GM23338 (cell line): Measurements from ENCODE around the gene SPATA2L.

Experiments
- CREB1 ChIP-seq: fragments of 250-450 bp; sonication (Bioruptor Pico); IDR thresholded peaks from 2 replicates; pipeline ENCODE4 v1.5.0; 2020; ENCODE audit warnings: low read depth, mild to moderate bottlenecking, moderate library complexity
- CTCF ChIP-seq, 2 experiments: fragments of 200-600 bp in 1 of 2; sonication (generic) in 1 of 2; conservative IDR thresholded peaks; 2 replicates each; pipeline versions ENCODE4 v1.5.1 to v1.6.1; 2016 to 2017; ENCODE audit warnings: antibody characterized with exemption in 2 of 2, low read depth in 2 of 2, mild to moderate bottlenecking in 2 of 2, moderate library complexity in 1 of 2
- EZH2 ChIP-seq: fragments of 200-600 bp; sonication (generic); IDR thresholded peaks from one replicate; pipeline ENCODE4 v1.8.0; 2017; ENCODE audit warnings: antibody characterized with exemption, mild to moderate bottlenecking, low read depth; ENCODE audit not compliant: unreplicated experiment
- EZH2phosphoT487 ChIP-seq: fragments of 200-600 bp; sonication (generic); IDR thresholded peaks from one replicate; pipeline ENCODE4 v1.8.1; 2018; ENCODE audit warnings: antibody characterized with exemption; ENCODE audit not compliant: unreplicated experiment
- JUNB ChIP-seq: IDR thresholded peaks from one replicate; pipeline ENCODE4 v1.6.1; 2016; ENCODE audit warnings: antibody characterized with exemption; ENCODE audit not compliant: unreplicated experiment
- NANOG ChIP-seq: IDR thresholded peaks from 2 replicates; pipeline ENCODE4 v1.6.1; 2016; ENCODE audit warnings: antibody characterized with exemption, borderline replicate concordance
- POLR2AphosphoS5 ChIP-seq: IDR thresholded peaks from 2 replicates; pipeline ENCODE4 v1.6.1; 2016; ENCODE audit warnings: antibody characterized with exemption, low read depth
- REST ChIP-seq: IDR thresholded peaks from one replicate; pipeline ENCODE4 v1.6.1; 2018; ENCODE audit warnings: antibody characterized with exemption; ENCODE audit not compliant: unreplicated experiment
- STAT1 ChIP-seq: IDR thresholded peaks from one replicate; pipeline ENCODE4 v1.6.1; 2016; ENCODE audit warnings: antibody characterized with exemption; ENCODE audit not compliant: unreplicated experiment
- ZNF114 ChIP-seq: fragments of 250-450 bp; sonication (Bioruptor Pico); IDR thresholded peaks from 2 replicates; pipeline ENCODE4 v1.5.0; 2020; ENCODE audit warnings: mild to moderate bottlenecking, moderate library complexity
- TF ChIP-seq, protein P1 (sequence below): IDR thresholded peaks from 2 replicates; pipeline ENCODE4 v1.6.1; 2016; ENCODE audit warnings: antibody characterized with exemption
- TF ChIP-seq, protein P2 (sequence below): fragments of 250-450 bp; sonication (Bioruptor Pico); IDR thresholded peaks from 2 replicates; pipeline ENCODE4 v1.5.0; 2020; ENCODE audit warnings: mild to moderate bottlenecking, moderate library complexity

GRCh38 chr16:89704281-89704680 is 2.8 kb upstream of the SPATA2L start:
- no peak for TF ChIP-seq CREB1 (CRISPR knock-in tag)
- TF ChIP-seq CTCF (conservative IDR thresholded peaks at IDR 0.05; ENCODE audit: low read depth in 2 of 2), result no peak
- no peak for TF ChIP-seq EZH2
- no peak for TF ChIP-seq POLR2AphosphoS5
- TF ChIP-seq REST, result no peak
- no peak for TF ChIP-seq EZH2phosphoT487
- no peak for TF ChIP-seq ZNF114
- TF ChIP-seq JUNB, result no peak
- TF ChIP-seq, protein P1, sequence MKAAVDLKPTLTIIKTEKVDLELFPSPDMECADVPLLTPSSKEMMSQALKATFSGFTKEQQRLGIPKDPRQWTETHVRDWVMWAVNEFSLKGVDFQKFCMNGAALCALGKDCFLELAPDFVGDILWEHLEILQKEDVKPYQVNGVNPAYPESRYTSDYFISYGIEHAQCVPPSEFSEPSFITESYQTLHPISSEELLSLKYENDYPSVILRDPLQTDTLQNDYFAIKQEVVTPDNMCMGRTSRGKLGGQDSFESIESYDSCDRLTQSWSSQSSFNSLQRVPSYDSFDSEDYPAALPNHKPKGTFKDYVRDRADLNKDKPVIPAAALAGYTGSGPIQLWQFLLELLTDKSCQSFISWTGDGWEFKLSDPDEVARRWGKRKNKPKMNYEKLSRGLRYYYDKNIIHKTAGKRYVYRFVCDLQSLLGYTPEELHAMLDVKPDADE, result no peak
- no peak for TF ChIP-seq NANOG
- no peak for TF ChIP-seq STAT1
- TF ChIP-seq, protein P2, sequence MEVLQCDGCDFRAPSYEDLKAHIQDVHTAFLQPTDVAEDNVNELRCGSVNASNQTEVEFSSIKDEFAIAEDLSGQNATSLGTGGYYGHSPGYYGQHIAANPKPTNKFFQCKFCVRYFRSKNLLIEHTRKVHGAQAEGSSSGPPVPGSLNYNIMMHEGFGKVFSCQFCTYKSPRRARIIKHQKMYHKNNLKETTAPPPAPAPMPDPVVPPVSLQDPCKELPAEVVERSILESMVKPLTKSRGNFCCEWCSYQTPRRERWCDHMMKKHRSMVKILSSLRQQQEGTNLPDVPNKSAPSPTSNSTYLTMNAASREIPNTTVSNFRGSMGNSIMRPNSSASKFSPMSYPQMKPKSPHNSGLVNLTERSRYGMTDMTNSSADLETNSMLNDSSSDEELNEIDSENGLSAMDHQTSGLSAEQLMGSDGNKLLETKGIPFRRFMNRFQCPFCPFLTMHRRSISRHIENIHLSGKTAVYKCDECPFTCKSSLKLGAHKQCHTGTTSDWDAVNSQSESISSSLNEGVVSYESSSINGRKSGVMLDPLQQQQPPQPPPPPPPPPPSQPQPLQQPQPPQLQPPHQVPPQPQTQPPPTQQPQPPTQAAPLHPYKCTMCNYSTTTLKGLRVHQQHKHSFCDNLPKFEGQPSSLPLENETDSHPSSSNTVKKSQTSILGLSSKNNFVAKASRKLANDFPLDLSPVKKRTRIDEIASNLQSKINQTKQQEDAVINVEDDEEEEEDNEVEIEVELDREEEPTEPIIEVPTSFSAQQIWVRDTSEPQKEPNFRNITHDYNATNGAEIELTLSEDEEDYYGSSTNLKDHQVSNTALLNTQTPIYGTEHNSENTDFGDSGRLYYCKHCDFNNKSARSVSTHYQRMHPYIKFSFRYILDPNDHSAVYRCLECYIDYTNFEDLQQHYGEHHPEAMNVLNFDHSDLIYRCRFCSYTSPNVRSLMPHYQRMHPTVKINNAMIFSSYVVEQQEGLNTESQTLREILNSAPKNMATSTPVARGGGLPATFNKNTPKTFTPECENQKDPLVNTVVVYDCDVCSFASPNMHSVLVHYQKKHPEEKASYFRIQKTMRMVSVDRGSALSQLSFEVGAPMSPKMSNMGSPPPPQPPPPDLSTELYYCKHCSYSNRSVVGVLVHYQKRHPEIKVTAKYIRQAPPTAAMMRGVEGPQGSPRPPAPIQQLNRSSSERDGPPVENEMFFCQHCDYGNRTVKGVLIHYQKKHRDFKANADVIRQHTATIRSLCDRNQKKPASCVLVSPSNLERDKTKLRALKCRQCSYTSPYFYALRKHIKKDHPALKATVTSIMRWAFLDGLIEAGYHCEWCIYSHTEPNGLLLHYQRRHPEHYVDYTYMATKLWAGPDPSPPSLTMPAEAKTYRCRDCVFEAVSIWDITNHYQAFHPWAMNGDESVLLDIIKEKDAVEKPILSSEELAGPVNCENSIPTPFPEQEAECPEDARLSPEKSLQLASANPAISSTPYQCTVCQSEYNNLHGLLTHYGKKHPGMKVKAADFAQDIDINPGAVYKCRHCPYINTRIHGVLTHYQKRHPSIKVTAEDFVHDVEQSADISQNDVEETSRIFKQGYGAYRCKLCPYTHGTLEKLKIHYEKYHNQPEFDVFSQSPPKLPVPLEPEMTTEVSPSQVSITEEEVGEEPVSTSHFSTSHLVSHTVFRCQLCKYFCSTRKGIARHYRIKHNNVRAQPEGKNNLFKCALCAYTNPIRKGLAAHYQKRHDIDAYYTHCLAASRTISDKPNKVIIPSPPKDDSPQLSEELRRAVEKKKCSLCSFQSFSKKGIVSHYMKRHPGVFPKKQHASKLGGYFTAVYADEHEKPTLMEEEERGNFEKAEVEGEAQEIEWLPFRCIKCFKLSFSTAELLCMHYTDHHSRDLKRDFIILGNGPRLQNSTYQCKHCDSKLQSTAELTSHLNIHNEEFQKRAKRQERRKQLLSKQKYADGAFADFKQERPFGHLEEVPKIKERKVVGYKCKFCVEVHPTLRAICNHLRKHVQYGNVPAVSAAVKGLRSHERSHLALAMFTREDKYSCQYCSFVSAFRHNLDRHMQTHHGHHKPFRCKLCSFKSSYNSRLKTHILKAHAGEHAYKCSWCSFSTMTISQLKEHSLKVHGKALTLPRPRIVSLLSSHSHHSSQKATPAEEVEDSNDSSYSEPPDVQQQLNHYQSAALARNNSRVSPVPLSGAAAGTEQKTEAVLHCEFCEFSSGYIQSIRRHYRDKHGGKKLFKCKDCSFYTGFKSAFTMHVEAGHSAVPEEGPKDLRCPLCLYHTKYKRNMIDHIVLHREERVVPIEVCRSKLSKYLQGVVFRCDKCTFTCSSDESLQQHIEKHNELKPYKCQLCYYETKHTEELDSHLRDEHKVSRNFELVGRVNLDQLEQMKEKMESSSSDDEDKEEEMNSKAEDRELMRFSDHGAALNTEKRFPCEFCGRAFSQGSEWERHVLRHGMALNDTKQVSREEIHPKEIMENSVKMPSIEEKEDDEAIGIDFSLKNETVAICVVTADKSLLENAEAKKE (CRISPR knock-in tag), result no peak
